Upper lobe of left lung (tissue), 4 donors: ENCODE measurements around the gene FKBP5.

Experiments used
- POLR2A ChIP-seq, 4 donors: fragments of 450-650 bp; IDR thresholded peaks; one replicate each; pipeline ENCODE4 v1.5.1; 2016 to 2017; ENCODE audit warnings: antibody characterized with exemption in 4 of 4, mild to moderate bottlenecking in 2 of 4
- TF ChIP-seq, protein P1 (sequence below), 6 experiments: fragments of 450-650 bp in 4 of 6; fragments of 200-600 bp in 2 of 6; sonication (generic) in 2 of 6; IDR thresholded peaks; one replicate each; pipeline ENCODE4 v1.5.1; 2016 to 2019; ENCODE audit warnings: antibody characterized with exemption in 6 of 6

GRCh38 chr6:35622283-35622682 is 66.4 kb downstream of the FKBP5 start:
- TF ChIP-seq, protein P1, sequence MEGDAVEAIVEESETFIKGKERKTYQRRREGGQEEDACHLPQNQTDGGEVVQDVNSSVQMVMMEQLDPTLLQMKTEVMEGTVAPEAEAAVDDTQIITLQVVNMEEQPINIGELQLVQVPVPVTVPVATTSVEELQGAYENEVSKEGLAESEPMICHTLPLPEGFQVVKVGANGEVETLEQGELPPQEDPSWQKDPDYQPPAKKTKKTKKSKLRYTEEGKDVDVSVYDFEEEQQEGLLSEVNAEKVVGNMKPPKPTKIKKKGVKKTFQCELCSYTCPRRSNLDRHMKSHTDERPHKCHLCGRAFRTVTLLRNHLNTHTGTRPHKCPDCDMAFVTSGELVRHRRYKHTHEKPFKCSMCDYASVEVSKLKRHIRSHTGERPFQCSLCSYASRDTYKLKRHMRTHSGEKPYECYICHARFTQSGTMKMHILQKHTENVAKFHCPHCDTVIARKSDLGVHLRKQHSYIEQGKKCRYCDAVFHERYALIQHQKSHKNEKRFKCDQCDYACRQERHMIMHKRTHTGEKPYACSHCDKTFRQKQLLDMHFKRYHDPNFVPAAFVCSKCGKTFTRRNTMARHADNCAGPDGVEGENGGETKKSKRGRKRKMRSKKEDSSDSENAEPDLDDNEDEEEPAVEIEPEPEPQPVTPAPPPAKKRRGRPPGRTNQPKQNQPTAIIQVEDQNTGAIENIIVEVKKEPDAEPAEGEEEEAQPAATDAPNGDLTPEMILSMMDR (IDR thresholded peaks at IDR 0.05), result no peak
- TF ChIP-seq POLR2A (IDR thresholded peaks at IDR 0.05), result no peak
